GM12872 (cell line): ENCODE results near the gene RYK.

Experiments used
- TF ChIP-seq, protein P1 (sequence below): IDR thresholded peaks from 3 replicates; pipeline ENCODE4 v1.5.1; 2011; ENCODE audit warnings: low read depth, mild to moderate bottlenecking, low read length, moderate library complexity; ENCODE audit not compliant: insufficient read depth

Gene RYK

DNA sequence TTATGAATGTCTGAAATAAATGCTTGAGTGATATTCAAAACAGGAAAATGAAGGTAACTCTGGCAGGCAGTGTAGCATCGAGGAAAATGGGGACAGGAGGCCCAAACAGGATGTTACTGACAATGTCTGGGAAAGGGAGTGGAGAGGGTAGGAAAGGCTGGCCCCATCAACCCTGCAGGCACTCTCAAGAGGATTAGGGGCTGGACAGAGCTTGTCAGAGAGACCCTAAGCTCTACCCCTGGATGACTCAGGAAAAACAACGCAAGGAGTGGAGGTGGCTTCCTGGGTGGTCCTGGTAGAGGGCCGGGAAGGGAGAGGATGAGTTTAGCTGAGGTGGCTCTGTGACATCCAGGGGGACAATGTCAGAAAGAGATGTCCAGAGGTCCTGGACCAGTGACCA is 106.0 kb downstream of the RYK start:
- TF ChIP-seq, protein P1, sequence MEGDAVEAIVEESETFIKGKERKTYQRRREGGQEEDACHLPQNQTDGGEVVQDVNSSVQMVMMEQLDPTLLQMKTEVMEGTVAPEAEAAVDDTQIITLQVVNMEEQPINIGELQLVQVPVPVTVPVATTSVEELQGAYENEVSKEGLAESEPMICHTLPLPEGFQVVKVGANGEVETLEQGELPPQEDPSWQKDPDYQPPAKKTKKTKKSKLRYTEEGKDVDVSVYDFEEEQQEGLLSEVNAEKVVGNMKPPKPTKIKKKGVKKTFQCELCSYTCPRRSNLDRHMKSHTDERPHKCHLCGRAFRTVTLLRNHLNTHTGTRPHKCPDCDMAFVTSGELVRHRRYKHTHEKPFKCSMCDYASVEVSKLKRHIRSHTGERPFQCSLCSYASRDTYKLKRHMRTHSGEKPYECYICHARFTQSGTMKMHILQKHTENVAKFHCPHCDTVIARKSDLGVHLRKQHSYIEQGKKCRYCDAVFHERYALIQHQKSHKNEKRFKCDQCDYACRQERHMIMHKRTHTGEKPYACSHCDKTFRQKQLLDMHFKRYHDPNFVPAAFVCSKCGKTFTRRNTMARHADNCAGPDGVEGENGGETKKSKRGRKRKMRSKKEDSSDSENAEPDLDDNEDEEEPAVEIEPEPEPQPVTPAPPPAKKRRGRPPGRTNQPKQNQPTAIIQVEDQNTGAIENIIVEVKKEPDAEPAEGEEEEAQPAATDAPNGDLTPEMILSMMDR = no peak

DNA sequence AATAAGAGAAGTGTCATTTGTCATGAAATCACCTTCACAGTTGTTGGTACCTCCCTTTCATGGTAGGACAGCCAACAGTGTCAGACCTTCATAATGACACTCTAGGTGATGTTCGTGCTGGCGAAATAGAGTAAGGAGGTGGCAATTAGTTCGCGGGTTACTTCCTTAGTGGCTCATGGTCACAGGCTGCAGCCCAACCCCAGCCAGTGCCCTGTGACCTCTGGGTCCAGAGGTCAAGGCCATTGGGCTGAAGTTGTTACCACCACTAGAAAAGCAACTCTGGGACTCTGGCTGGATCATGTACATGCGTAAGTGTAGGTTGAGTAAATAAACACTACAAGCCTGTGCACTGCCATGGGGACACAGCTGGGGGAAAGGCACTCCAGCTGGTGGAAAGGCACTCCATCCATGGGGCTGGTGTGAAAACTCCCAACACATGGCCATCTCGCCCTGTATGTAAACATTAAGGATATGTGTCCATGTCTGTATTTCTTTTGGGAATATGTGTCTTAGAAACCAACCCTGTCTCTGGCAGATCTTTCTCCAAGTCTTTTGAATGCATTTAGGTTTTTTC is 106.7 kb downstream of the RYK start:
- TF ChIP-seq, protein P1 = no peak

DNA sequence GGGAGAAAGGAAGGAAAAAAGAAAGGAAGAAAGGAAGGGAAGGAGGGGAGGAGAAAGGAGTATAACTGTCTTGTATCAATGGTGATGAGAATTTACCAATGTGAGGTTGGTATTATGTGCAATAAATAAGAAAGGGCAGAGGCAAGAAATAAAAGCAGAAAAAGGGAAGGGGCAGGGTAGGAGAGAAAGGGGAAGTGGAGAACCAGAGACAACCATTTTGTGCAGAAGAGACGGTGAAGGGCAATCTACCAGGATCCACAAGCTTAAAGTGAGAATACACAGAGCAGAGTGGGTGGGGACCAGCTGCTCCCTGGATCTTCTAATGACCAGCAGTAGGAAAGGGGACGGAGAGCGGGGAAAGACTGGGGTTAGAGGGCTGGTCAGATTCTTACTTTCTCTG is 114.1 kb downstream of the RYK start:
- TF ChIP-seq, protein P1 = no peak

DNA sequence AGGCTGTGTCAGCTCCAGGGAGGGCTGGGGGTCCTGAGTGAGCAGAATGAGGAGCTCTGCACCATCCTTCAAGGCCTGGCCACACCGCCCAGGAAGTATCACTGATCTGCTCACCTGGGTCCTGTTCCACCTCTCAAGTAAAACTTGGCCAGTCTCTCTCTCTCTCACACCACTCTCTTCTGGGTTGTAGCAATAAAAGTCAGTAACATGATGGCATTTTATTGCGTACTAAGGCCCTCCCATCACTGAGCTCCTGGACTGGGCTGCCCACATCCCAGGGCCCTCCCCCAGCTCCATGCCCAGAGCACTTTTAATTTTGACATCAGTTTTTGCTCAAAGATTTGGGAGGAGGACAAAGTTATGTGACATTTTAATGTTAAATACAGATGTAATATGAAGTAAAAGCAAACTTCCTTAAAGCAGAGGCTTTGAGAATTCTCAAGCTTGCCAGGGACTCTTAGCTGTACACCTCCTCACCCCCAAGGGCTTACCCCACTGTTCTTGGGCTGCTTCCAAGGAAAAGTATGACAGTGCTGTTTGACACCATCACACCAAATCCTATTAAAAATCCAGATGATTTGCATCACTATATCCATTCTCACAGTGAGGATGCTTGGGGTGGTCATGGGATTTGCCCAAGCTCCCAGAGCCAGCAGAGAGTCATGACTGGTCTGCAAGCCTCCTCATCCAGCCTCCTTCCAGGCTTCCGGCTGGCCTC is 115.8 kb downstream of the RYK start:
- TF ChIP-seq, protein P1 = no peak

DNA sequence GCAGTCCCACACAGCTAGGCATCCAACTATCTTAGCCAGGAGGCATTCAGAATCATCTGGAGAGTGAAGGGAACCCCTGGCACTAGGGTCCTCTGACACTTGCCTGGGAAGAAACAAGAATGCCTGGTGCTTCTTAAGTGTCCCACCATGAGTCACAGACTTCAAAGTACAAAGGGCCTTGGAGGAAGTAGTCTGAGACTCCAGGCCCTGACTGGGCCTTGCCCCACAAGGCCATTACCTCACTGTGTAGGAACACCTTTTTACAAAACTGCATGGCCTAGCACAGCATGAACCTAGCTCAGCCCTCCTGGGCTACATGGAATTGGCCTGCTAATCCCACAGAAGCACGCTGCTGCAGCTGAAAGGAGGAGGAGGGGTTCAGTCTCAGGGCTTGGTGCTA is 116.4 kb downstream of the RYK start:
- TF ChIP-seq, protein P1 = no peak

DNA sequence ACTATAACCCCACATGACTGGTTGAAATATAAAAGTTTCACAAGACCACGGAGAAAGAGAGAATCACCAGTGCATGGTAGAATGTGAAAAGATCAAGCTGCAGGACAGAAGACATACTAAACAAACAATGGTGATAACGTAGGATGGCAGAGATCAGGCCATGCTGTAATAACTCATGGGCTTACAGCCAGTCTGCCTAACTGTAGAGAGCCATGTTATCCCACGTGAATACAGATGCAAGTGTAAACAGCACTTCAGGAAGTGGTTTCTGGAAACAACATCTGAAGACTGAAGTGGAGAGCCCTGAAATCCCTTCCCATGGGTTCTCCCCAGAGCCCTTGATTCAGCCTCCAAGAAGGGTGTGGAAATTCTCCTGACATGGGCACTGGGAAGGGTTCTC is 117.7 kb downstream of the RYK start:
- TF ChIP-seq, protein P1 = no peak

DNA sequence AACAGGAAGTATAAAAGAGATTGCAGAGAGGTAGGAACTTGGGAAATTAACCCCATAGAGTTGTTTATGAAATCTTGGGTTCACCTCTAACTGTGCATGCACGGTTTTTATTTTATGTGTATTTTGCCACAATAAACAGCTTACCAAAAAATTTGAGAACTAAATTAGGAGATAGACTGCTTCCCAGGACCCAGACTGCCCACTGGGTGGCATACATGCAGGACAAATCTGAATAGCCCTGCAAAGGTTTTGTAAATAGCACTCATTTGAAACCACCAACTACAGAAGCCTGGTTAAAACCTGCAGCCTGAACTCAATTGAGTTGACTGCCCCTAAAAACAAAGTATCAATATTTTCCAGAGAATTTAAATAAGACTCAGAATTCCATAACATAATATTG is 124.5 kb downstream of the RYK start:
- TF ChIP-seq, protein P1 = peak; percentile 18; the same call in 1 of the 3 replicates
